NCI-H748 (cell line): ENCODE data around the gene CGNL1.

Source experiments
- DNase-seq: peaks from one replicate; lab custom pipeline; 2025; ENCODE audit not compliant: unreplicated experiment; lab: John Stamatoyannopoulos, UW

The CGNL1 gene

DNA sequence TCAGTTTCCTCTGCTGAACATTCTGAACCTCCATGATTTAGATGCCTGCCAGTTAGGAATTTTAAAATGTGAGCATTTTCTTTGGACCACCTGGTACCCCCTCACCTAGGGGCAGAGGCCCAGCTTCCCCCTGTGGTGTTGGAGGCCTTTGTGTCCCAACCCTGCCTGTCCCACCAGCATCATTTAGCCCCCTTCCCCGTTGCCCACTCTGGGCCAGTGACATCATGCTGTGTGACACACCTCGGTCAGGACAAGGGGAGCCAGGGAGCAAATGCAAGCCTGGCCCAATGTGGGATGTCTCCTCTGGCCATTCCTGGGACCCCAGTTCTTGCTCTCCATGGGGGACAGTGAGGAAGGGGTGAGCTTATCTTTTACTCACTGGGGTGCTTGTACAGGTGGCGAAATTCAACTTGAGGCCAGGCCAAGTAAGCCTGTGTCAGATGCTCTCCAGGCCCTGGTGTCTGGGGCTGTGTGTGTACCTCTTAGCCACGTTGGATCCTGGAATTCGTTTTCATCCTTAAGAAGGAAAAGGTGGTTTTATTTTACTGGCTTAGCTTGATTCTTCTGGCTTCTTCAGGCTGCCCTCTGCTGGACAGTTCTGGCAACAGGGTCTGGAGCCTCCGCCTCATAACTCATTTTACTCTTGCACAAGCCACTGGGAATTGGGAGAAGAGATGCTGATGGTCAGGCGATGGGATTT lies 165.7 kb downstream of the CGNL1 start:
- DNase-seq, result peak; percentile 56

GRCh38 chr15:57542505-57542817 lies 166.2 kb downstream of the CGNL1 start:
- no peak for DNase-seq

DNA sequence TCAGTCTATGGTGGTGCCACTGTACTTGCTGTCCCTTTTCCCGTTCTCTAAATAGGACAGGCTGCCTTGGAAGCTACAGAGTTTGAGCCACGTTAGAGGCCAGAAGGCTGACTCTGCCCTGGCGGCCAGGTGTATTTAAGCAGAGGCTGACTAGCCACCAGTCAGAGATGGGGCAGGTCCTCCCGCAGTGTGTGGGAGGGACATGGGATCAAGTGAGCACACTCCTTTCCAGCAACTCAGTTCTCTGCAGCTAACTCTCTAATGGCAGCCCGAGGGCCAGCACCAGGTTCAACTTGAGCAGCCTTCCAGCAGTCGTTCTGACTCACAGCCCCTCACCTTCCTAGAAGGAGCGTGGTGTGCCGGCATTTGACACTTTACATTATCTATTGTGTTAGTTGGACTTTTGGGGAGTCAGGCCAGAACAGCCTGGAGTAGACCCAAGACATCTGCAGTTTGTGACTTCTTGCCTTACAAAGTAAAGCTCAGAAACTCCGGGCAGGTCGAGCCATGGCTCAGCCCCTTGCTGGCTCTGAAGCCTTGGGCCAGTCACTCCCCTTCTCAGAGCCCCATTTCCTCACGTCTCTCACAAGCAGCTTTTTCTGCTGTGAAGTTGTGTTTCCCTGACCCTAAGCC lies 168.7 kb downstream of the CGNL1 start:
- no peak for DNase-seq

DNA sequence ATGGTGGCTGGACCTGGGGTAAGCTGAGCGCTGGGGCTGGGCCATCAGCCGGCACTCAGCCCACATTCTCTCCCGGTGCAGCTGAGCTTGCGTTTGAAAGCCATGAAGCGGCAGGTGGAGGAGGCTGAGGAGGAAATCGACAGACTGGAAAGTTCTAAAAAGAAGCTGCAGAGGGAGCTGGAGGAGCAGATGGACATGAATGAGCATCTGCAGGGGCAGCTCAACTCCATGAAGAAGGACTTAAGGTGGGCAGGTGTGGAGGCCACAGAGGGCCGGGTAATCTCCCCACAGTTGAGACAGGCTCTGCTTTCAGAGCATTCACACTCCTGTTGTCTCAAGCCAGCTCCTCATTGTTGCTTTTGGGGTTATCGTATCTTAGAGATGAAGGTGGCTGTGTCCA lies 169.7 kb downstream of the CGNL1 start:
- no peak for DNase-seq

GRCh38 chr15:57547243-57547755 lies 171.0 kb downstream of the CGNL1 start:
- no peak for DNase-seq

- no peak for DNase-seq
Measured at GRCh38 chr15:57548351-57548750, 172.0 kb downstream of the CGNL1 start.

DNA sequence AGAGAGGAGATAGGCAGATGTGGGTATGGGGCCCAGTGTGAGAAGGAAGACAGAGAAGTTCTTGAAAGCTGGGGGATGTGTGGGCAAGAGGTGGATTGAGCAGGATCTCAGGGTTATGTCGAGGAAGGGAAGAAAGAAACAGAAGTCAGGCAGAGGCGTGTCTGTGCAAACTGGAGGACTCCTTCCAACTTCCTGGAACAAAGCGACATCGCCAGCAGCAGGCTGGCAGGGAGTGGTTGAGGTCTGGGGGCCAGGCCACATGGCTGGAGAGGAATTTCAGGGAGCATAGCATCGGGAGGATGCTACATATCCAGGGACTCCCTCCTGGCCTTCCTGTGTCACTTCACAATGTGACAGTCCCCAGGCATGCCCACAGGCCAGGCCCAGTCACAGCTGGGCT lies 172.5 kb downstream of the CGNL1 start:
- no peak for DNase-seq

- no peak for DNase-seq
Measured at GRCh38 chr15:57549935-57550334, 173.6 kb downstream of the CGNL1 start.

- DNase-seq, result no peak
Measured at GRCh38 chr15:57550640-57551039, 174.3 kb downstream of the CGNL1 start.

DNA sequence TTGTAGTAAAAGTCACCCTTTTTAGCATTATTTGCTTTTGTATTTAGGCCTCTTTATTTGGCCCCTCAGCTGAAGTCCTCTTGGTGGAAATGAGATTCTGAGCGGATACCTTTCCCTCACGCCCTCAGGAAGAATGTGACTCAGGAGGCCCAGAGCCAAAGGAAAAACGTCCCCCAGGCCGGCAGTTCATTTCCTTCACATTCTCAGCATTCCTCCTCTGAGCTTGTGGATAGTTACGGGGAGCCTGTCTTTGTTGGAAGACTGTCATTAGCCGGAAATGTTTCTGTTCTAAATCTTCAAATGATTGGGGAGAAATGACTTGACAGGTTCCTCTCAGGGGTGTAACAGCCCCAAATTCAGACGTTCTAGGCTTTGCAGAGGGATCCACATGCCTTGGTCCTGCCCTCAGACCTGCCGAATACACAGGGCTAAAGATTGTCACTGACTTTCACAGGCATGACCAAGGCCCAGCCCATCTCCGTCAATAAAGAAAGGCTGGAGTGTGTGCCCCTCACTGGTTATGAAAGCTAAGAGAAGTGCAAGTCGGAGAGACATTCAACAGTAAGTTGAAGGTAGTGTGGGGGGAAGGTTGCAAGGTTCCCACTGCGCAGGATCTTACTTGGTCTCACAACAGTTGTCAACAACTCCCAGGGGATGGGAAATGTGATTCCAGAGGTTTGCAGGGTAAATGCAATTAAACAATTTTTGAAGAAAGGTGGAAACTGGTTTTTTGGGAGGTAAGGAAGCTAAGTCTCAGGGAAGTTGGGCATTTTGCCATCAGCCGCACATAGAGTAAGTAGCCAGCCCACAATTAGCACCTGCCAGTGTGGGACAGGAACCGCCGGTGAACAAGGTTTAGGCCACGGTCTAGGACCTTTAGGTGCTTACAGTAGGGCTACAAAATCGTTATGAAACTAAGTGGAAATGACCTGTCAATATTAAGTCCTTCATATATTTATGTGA lies 175.7 kb downstream of the CGNL1 start:
- DNase-seq, result no peak

- no peak for DNase-seq
Measured at GRCh38 chr15:57552678-57553334, 176.5 kb downstream of the CGNL1 start.

- no peak for DNase-seq
Measured at GRCh38 chr15:57553526-57553925, 177.2 kb downstream of the CGNL1 start.

DNA sequence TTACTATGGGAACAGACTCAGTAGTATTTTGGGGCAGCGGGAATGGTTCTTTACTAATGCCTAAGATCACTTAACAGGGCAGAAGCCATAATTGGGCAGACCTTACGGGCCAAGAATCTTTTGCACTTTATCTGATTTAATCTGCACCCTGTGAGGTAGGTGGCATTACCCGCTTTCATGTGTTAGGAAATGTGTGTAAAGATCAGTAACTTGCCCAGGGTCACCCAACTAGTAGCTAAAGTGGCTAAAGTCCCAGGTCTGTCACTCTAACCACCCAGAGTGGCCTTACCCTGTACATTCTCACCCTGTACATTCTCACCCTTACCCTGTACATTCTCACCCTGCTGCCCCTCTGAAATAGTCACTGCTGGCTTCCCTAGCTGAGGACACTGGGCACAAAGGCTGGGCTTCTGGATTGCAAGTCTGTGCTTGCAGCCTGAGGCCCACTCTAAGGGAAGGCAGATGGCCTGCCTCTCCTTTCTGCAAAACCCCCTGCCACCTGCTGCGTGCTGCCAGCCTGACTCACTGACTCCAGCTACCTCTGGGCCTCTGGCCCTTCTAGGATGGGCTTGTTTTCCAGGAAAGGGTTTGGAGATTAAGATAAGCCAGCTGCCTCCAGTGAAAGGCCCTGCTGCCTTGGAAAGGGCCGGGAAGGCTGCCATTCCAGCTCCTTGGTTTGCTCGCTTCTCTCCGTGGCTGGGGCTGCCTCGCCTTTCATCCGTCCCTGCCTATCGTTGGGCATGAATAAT lies 177.9 kb downstream of the CGNL1 start:
- no peak for DNase-seq

GRCh38 chr15:57554812-57555179 lies 178.5 kb downstream of the CGNL1 start:
- no peak for DNase-seq

GRCh38 chr15:57555270-57555669 lies 179.0 kb downstream of the CGNL1 start:
- no peak for DNase-seq

DNA sequence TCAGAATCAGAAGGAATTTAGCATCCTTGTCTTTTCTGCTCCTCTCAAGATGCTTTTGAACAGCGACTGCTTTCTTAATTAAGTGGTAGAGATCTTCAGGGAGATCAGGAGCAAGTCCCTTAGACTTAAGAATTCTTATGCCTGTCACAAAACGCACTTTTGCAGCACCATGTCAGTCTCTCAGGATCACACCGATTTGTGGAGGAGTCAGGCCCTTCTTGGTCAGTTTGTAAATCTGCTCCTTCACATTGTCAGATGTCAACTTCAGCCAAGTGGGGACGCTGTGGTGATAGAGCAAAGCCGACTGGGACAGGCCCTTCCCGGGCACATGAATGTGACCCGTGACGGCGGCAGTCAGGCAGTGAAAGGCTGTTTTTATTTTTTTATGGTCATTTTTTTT lies 179.7 kb downstream of the CGNL1 start:
- no peak for DNase-seq

DNA sequence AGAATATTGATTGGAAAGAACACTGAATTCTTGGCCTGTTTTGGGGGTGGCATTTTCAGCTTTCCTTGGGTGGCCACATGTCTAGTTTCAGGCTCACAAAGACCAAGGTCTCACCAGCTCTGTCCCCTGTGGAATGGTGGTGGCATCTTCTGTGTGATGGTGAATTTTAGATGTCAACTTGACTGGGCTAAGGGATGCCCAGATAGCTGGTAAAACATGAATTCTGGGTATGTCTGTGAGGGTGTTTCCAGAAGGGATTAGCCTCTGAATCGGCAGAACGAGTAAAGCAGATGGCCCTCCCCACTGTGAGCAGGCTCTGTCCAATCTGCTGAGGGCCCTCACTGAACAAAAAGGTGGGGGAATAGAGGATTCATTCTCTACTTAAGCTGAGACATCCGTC lies 181.0 kb downstream of the CGNL1 start:
- no peak for DNase-seq

GRCh38 chr15:57557810-57558209 lies 181.5 kb downstream of the CGNL1 start:
- DNase-seq, result no peak

GRCh38 chr15:57559875-57560274 lies 183.6 kb downstream of the CGNL1 start:
- peak; percentile 50 for DNase-seq

GRCh38 chr15:57561041-57561711 lies 184.9 kb downstream of the CGNL1 start:
- DNase-seq, result peak; percentile 49
